ENCODE data around the gene VPS37D. TPM values are rescaled to one million over a fixed set of nuclear protein-coding genes. Genes with fewer than 3 reads are reported as not detected.

VPS37D gene
- polyA plus RNA-seq, 1 donor from 2014 or later = 52.7 TPM

- Histone ChIP-seq H2AFZ (ENCODE audit: low read depth, low read length) (peak overlapping the region; percentile 65), H3K9me3 (ENCODE audit: low read length) (no peaks in the 10 kb centered on the region), H3K4me2 (ENCODE audit: low read length) (peak overlapping the region; percentile 94), H3K36me3 (ENCODE audit: insufficient read depth, low read length) (no peaks in the 10 kb centered on the region), H4K20me1 (ENCODE audit: insufficient read depth) (no peaks in the 10 kb centered on the region), H3F3A (ENCODE audit: insufficient read depth, low read length, poor library complexity, severe bottlenecking) (no peaks in the 10 kb centered on the region), H3K27ac (ENCODE audit: low read length) (peak overlapping the region; percentile 85), H3K9me2 (ENCODE audit: insufficient read depth, low read length) (no peaks in the 10 kb centered on the region), H3K4me3 (ENCODE audit: low read length) (peak overlapping the region; percentile 99), H3K79me2 (replicated peaks; ENCODE audit: insufficient read depth, low read length) (peaks cover 38% of the 10 kb centered on the region), H3K9ac (ENCODE audit: low read length) (peak overlapping the region; percentile 90), H3K27me3 (ENCODE audit: insufficient read depth, low read depth, low read length) (no peaks in the 10 kb centered on the region)
- TF ChIP-seq TAF1 (IDR thresholded peaks at IDR 0.05; ENCODE audit: low read depth) = no peak
- no peak for TF ChIP-seq RAD21 (conservative IDR thresholded peaks at IDR 0.05)
- TF ChIP-seq EP300 (conservative IDR thresholded peaks at IDR 0.05; ENCODE audit: poor library complexity, severe bottlenecking) = no peak
- no peak for TF ChIP-seq SMC3 (conservative IDR thresholded peaks at IDR 0.05; ENCODE audit: poor library complexity)
- TF ChIP-seq CTCF (IDR thresholded peaks at IDR 0.05; ENCODE audit: poor library complexity, severe bottlenecking) = no peak
- no peak for TF ChIP-seq POLR2AphosphoS5 (IDR thresholded peaks at IDR 0.05)
- no peak for TF ChIP-seq EZH2 (IDR thresholded peaks at IDR 0.05; ENCODE audit: borderline replicate concordance, insufficient read depth, low read length, poor library complexity, severe bottlenecking)
- no peak for TF ChIP-seq REST (IDR thresholded peaks at IDR 0.05; ENCODE audit: borderline replicate concordance)
- TF ChIP-seq MXI1 (conservative IDR thresholded peaks at IDR 0.05; ENCODE audit: poor library complexity, severe bottlenecking) = no peak
These were observed 15.1 kb downstream of the VPS37D start for GRCh38 chr7:73682745-73683055.

- H3K9ac ChIP-seq (ENCODE audit: low read length) = peak within 1 kb of the TSS; percentile 90
These were observed 15.6 kb downstream of the VPS37D start, which contains the start of the genes BUD23 and DNAJC30 for GRCh38 chr7:73683056-73683787. Gene BUD23, plus strand, starts transcription at chr7:73683597. Its CDS starts 29 bp downstream, at chr7:73683626. Gene DNAJC30, minus strand, starts transcription at chr7:73683453. Its CDS starts 30 bp downstream, at chr7:73683423.

More at GRCh38 chr7:73683056-73683787, 15.6 kb downstream of the VPS37D start, which contains the start of the genes BUD23 and DNAJC30:
- peak within 1 kb of the TSS; percentile 94 for H3K4me2 ChIP-seq (ENCODE audit: low read length)
- H2AFZ ChIP-seq (ENCODE audit: low read depth, low read length) = peak within 1 kb of the TSS; percentile 65
- H3K27ac ChIP-seq (ENCODE audit: low read length) = peak within 1 kb of the TSS; percentile 85
- H3K79me2 ChIP-seq (replicated peaks; ENCODE audit: insufficient read depth, low read length) = peaks cover 38% of the 10 kb centered on the region
- H3K36me3 ChIP-seq (ENCODE audit: insufficient read depth, low read length) = no peaks in the 10 kb centered on the region
- no peaks in the 10 kb centered on the region for H3F3A ChIP-seq (ENCODE audit: insufficient read depth, low read length, poor library complexity, severe bottlenecking)
- H3K9me2 ChIP-seq (ENCODE audit: insufficient read depth, low read length) = no peaks in the 10 kb centered on the region
- H3K9me3 ChIP-seq (ENCODE audit: low read length) = no peaks in the 10 kb centered on the region
- H3K27me3 ChIP-seq (ENCODE audit: insufficient read depth, low read depth, low read length) = no peaks in the 10 kb centered on the region
- no peaks in the 10 kb centered on the region for H4K20me1 ChIP-seq (ENCODE audit: insufficient read depth)
- peak within 1 kb of the TSS; percentile 99 for H3K4me3 ChIP-seq (ENCODE audit: low read length)
- TF ChIP-seq POLR2AphosphoS5 (IDR thresholded peaks at IDR 0.05) (peak; percentile 94), REST (IDR thresholded peaks at IDR 0.05; ENCODE audit: borderline replicate concordance) (peak; percentile 88), RAD21 (conservative IDR thresholded peaks at IDR 0.05) (no peak), EZH2 (IDR thresholded peaks at IDR 0.05; ENCODE audit: borderline replicate concordance, insufficient read depth, low read length, poor library complexity, severe bottlenecking) (no peak), MXI1 (conservative IDR thresholded peaks at IDR 0.05; ENCODE audit: poor library complexity, severe bottlenecking) (peak; percentile 99), SMC3 (conservative IDR thresholded peaks at IDR 0.05; ENCODE audit: poor library complexity) (peak; percentile 26), EP300 (conservative IDR thresholded peaks at IDR 0.05; ENCODE audit: poor library complexity, severe bottlenecking) (peak; percentile 13), TAF1 (IDR thresholded peaks at IDR 0.05; ENCODE audit: low read depth) (peak; percentile 76), CTCF (IDR thresholded peaks at IDR 0.05; ENCODE audit: poor library complexity, severe bottlenecking) (no peak)
